Calu3 (cell line): ENCODE data around the gene ASTN2. TPM values are rescaled to one million over a fixed set of nuclear protein-coding genes. Genes with fewer than 3 reads are reported as not detected.

Experiments
- BruUV-seq: library from RNA; stranded (reverse); fragments of 400-500 nt; replicated peaks from 2 replicates; lab custom pipeline; 2021; lab: Mats Ljungman, UMichigan
- CTCF ChIA-PET: fragments of 300-600 bp; sonication (Branson Sonifier 250); formaldehyde crosslinking; loops from one replicate; lab custom pipeline; 2022; ENCODE audit warnings: antibody characterized with exemption; lab: Charles Lee
- DNase-seq: peaks from one replicate; pipeline ENCODE4 v3.0.0; 2022
- H3K27ac Mint-ChIP-seq: one replicate; pipeline ENCODE4 v1.8.0; 2022; ENCODE audit warnings: mixed read lengths; ENCODE audit not compliant: unreplicated experiment
- H3K27me3 Mint-ChIP-seq: one replicate; pipeline ENCODE4 v1.8.0; 2022; ENCODE audit warnings: mixed read lengths; ENCODE audit not compliant: unreplicated experiment
- H3K36me3 Mint-ChIP-seq: one replicate; pipeline ENCODE4 v1.8.0; 2022; ENCODE audit warnings: mild to moderate bottlenecking, moderate library complexity, mixed read lengths; ENCODE audit not compliant: insufficient read depth, unreplicated experiment
- H3K4me1 Mint-ChIP-seq: one replicate; pipeline ENCODE4 v1.8.0; 2022; ENCODE audit warnings: mild to moderate bottlenecking, low read depth, mixed read lengths; ENCODE audit not compliant: unreplicated experiment
- H3K4me3 Mint-ChIP-seq: one replicate; pipeline ENCODE4 v1.8.0; 2022; ENCODE audit warnings: mild to moderate bottlenecking, low read depth, moderate library complexity, mixed read lengths; ENCODE audit not compliant: unreplicated experiment
- H3K9me3 Mint-ChIP-seq: one replicate; pipeline ENCODE4 v1.8.0; 2022; ENCODE audit warnings: low read depth, mixed read lengths; ENCODE audit not compliant: unreplicated experiment
- intact Hi-C: fragments of 100-400 bp; cut with micrococcal nuclease; formaldehyde crosslinking; loops from one replicate; pipeline ENCODE4 v1.10.0; 2022; ENCODE audit not compliant: unreplicated experiment
- total RNA-seq: library from RNA; stranded (reverse); gene quantifications from 2 replicates; pipeline ENCODE4 v1.2.3, GENCODE V29; 2022
- TF ChIP-seq, protein P1 (sequence below): fragments of 200-600 bp; IDR thresholded peaks from one replicate; pipeline ENCODE4 v1.8.0; 2022; ENCODE audit warnings: antibody characterized with exemption; ENCODE audit not compliant: unreplicated experiment

The ASTN2 gene
- total RNA-seq, 1 experiment from 2014 or later = 1.7 TPM

DNA sequence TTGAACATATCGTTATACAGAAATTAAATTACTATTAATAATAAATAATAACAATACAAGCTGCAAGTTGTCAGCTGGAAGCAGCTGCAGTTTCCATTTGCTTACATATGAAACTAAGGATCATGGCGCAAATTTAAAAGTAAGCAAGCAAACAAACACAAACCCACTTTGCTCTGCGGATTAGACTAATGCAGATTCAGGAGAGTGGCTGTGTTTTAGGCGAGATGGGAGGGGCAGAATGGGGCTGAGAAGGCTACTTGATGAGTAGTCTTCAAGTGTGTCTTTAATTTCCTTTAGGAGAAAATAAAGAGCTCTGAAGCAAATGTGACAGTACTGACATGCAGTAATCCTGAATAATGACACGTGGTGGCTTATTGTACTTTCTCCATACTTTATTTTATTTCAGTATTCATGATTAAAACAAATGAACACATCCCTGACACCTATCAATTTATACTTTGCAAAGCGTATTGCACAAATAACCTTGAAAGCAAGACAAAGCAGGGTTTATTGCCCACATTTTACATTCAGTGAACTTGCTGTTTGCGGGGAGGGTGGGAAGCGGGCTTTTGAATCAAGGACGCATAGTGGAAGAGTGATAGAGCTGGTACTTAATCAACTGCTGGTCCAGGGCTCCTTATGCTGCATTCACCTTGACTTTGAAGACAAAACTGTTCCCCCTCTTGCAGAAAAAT lies 949.1 kb downstream of the ASTN2 start:
- no TSS peak for BruUV-seq
- no peaks in the 10 kb centered on the region for H3K36me3 Mint-ChIP-seq

DNA sequence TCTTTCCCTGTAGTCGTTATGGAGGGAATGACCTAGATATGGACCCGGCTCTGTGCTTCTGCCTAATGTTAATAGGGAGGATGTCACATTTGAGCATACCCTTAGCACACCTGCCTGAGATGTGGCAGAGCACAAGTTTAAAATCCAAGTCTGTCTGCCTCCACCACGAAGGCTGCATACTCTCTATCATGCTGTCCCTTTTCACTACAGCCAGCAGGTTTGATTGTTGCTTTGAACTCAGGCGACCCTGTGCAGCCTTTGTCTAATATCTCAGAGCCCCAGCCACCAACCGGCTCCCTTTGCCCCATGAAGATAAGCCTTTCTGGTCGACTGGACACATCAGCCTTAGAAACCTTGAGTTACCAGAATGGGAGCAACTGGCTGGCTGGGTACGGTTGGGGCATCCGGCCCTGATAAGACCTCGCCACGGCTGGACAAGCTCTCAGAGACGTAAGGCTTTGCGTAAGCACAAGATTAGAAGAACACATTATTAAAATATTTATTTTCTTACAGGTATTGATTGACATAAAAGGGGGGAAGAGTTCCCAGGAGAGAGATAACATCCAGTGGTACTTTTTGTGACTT lies 949.8 kb downstream of the ASTN2 start:
- no peaks in the 10 kb centered on the region for H3K9me3 Mint-ChIP-seq
- TF ChIP-seq, protein P1, sequence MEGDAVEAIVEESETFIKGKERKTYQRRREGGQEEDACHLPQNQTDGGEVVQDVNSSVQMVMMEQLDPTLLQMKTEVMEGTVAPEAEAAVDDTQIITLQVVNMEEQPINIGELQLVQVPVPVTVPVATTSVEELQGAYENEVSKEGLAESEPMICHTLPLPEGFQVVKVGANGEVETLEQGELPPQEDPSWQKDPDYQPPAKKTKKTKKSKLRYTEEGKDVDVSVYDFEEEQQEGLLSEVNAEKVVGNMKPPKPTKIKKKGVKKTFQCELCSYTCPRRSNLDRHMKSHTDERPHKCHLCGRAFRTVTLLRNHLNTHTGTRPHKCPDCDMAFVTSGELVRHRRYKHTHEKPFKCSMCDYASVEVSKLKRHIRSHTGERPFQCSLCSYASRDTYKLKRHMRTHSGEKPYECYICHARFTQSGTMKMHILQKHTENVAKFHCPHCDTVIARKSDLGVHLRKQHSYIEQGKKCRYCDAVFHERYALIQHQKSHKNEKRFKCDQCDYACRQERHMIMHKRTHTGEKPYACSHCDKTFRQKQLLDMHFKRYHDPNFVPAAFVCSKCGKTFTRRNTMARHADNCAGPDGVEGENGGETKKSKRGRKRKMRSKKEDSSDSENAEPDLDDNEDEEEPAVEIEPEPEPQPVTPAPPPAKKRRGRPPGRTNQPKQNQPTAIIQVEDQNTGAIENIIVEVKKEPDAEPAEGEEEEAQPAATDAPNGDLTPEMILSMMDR = no peak
- intact Hi-C loops = no loop called here
- H3K4me3 Mint-ChIP-seq = no peak overlapping the region
- H3K27ac Mint-ChIP-seq = no peak overlapping the region
- no peaks in the 10 kb centered on the region for H3K4me1 Mint-ChIP-seq
- no peaks in the 10 kb centered on the region for H3K36me3 Mint-ChIP-seq
- no peak for DNase-seq
- BruUV-seq = no TSS peak
- no peaks in the 10 kb centered on the region for H3K27me3 Mint-ChIP-seq
- CTCF ChIA-PET = no interaction called here

More for the DNA sequence above, 949.1 kb downstream of the ASTN2 start:
- intact Hi-C loops = no loop called here
- DNase-seq = no peak
- Mint-ChIP-seq H3K4me1 (no peaks in the 10 kb centered on the region), H3K9me3 (no peaks in the 10 kb centered on the region), H3K4me3 (no peak overlapping the region), H3K27me3 (no peaks in the 10 kb centered on the region), H3K27ac (no peak overlapping the region)
- TF ChIP-seq, protein P1 = no peak
- CTCF ChIA-PET = no interaction called here

DNA sequence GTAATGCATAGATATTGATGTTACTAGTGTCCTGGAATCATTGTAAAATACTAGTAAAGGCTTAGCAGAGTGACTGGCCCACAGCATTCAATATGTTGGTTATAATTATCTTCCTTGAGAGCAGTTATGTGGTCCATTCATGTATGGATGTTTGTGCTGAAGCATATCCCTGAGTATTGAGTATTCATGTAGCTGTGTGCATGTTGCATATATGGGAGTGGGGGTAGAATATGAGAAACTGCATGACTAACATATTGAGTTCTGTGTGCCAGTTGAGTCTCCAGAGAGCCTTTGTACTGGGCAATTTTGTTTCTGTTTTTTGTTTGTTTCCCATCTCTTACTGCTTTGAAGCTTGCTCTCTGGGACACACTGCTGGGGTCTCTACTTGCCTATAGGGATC lies 950.4 kb downstream of the ASTN2 start:
- H3K27me3 Mint-ChIP-seq = no peaks in the 10 kb centered on the region
- no peak overlapping the region for H3K4me3 Mint-ChIP-seq
- no peak for DNase-seq
- no peaks in the 10 kb centered on the region for H3K4me1 Mint-ChIP-seq
- CTCF ChIA-PET = no interaction called here
- H3K9me3 Mint-ChIP-seq = no peaks in the 10 kb centered on the region
- H3K36me3 Mint-ChIP-seq = no peaks in the 10 kb centered on the region
- BruUV-seq = no TSS peak
- intact Hi-C loops = no loop called here
- TF ChIP-seq, protein P1 = no peak
- no peak overlapping the region for H3K27ac Mint-ChIP-seq

DNA sequence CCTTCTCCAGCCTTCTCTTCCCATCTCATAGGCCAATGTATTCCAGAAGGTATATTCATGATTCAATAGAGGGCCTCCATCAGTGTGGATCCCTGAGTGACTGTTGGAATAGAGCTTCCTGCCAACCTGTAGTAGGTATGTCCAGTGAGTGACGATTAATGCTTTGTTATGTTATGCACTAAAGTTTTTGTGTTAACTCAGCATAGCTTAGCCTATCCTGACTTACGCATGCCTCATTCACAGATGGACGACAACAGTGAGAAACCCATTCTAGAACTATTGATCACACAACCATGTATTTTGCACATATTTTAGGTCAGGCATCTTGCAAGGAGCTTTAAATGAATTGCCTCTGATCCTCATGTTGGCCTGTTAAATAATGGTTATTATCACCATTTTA lies 953.2 kb downstream of the ASTN2 start:
- Mint-ChIP-seq H3K27ac (no peak overlapping the region), H3K27me3 (no peaks in the 10 kb centered on the region), H3K9me3 (peaks cover 2% of the 10 kb centered on the region), H3K4me3 (no peak overlapping the region), H3K36me3 (no peaks in the 10 kb centered on the region), H3K4me1 (no peaks in the 10 kb centered on the region)
- BruUV-seq = no TSS peak
- no peak for DNase-seq
- CTCF ChIA-PET = no interaction called here
- TF ChIP-seq, protein P1 = no peak
- intact Hi-C loops = no loop called here
